IPS-NIHi7 (cell line): Measurements from ENCODE around the gene NDUFA11.

Experiments
- DNase-seq: peaks from one replicate; pipeline ENCODE4 v3.0.0; 2012; ENCODE audit warnings: mixed read lengths; ENCODE audit errors: extremely low spot score

NDUFA11 gene

GRCh38 chr19:5932609-5933262, 29.1 kb upstream of the NDUFA11 start:
- no peak for DNase-seq

DNA sequence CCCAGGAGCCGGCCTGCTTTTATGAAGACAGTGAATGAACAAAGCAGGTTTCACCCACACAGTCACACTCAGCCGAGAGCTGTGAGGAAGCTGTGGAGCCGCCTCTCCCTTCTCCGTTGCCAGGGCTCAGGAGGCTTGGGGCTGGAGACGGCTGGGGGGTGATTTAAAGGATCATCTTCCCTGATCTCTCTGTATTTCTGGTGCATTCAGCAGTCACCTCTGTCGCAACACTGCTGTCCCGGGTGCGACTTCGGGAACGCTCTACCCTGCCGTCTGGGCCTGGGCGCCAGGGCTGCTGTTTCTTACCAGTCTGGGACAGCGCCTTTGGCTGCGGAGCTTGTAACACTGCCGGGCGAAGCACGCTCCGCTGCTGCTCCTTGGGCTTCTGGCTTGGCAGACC, 28.6 kb upstream of the NDUFA11 start:
- no peak for DNase-seq

DNA sequence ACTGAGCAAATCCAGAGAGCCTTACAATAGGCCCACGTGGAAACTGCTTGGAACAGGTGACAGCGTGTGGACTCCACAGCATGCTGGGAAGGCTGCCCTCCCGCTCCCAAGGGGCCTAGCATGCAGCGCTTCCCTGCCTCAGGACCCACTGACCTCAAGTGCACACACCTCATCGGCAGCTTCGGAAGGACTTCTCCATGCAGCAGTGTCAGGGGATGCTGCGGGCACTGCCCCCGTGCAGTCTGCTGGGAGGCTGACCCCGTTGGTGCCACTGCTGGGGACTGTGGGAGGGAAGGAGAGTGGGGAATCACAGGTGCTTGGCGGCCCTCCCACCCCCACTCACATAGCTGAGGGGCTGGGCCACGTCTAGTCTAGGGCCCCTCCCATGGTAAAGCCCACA, 27.7 kb upstream of the NDUFA11 start:
- no peak for DNase-seq

GRCh38 chr19:5929625-5930024, 26.0 kb upstream of the NDUFA11 start:
- peak; percentile 39 for DNase-seq

DNA sequence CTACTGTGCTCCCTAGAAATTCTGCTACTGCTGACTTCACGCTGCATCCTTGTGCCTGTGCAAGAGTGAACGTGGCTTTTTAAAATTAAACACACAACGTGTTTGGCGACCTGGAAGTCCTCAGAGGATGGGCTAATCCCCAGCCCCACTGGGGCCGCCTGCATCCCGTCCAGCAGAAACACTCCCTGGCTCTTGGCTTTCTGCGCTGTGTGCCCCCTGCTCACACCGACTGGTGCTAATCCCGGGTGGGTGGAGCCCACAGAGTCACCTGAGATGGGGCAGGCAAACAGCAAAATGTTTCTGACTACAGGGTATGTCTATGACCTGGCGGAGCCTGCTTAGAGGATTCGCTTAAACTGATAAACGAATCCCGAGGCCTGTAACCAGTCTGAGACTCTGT, 25.6 kb upstream of the NDUFA11 start:
- no peak for DNase-seq

- DNase-seq: no peak
Measured at GRCh38 chr19:5927441-5927821, 23.8 kb upstream of the NDUFA11 start.

DNA sequence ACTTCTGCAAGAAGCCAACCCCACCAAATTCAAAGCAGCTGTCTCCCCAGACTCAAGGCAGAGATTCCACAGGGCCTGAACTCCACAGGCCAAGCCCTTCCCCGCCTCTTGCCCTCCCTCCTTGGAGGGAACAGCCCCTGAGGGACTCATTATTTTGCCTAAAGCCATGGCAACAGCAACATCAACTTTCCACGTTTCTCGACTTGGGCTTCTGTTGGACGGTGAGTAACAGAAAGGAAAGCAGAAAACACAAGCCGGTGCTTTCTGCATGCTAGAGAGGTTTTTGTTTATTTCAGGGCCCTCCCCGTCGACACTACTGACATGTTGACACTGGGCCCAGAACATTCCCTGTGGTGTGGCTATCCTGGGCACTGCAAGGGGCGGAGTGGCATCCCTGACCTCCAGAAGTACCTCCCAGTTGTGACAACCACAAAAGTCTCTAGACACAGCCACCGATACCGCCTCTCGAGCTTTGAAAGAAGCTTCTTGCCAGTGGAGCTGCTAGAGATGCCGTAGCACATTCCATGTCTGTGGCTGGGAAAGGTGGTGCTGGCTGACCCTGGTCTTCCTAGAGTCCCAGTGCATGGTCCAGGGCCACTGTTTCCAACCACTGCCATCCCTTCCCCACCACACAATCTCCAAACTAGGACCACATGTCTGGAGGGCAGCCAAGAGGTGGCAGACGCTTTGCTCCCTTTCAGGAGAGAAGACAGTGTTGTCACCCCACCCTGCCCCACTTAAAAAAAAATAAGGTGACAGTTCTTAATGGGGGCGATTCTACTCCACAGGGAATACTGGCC, 23.3 kb upstream of the NDUFA11 start:
- no peak for DNase-seq

- DNase-seq: no peak
Measured at GRCh38 chr19:5925830-5926427, 22.3 kb upstream of the NDUFA11 start.

GRCh38 chr19:5923356-5923755, 19.8 kb upstream of the NDUFA11 start:
- DNase-seq: no peak

- DNase-seq: no peak
Measured at GRCh38 chr19:5922161-5922545, 18.6 kb upstream of the NDUFA11 start.

GRCh38 chr19:5921516-5922160, 18.0 kb upstream of the NDUFA11 start:
- no peak for DNase-seq

DNA sequence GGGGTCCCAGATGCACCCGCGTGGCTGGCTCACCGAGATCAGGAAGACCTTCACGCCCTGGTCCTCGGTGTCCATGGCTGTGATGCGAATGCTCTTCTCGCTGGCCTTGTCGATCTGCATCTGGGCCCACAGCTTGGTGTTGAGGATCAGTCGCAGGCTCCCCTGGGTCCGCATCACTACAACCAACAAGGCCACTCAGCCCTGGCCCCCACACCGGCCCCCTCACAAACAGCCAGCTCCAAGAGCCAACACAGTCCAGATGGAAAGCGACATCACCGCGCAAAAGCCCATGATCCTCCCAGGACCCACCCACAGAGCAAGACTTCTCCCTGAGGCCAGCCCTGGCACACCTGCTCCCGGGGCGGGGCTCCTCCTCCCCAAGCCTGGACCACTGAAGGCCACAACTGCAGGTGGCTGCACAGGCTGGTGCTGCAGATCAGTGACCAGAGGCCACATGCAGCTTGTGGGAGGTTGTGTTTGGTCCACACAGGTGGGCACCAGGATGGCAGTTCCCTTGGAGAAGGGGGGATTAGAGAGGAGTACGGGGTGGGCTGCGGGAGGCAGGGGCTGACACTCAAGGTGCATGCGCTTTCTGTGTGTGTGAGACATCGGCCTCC, 15.0 kb upstream of the NDUFA11 start:
- DNase-seq: no peak

DNA sequence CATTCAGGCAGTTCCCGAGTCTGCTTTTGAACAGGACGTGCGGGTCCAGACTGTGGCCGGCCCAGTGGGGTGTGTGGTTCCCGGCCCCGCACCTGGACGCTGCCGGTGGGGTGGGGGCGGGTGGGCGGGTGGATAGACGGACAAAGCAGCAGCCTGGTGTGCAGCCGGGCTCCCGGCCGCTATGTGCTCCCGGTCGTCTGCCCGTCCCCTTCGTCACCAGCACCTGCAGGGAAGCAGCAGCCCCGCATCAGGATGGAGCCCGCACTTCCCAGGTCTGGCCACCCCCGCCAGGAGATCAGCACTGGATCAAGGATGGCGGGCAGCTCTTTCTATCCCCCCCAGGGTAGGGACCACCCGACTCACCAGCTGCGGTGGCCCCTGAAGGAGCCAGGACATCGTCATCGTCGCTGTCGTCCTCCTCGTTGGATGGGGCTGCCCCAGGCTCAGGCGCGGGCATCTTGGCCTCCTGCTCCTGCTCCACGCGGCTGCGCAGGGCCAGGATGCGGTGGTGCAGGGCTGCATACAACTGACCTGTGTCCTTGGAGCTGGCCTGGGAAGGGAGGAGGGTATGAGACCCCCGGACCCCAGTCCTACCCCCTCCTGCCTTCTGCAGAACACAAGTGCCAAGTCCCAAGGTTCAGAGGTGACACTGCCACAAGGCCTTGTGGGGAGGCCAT, 14.0 kb upstream of the NDUFA11 start:
- no peak for DNase-seq

DNA sequence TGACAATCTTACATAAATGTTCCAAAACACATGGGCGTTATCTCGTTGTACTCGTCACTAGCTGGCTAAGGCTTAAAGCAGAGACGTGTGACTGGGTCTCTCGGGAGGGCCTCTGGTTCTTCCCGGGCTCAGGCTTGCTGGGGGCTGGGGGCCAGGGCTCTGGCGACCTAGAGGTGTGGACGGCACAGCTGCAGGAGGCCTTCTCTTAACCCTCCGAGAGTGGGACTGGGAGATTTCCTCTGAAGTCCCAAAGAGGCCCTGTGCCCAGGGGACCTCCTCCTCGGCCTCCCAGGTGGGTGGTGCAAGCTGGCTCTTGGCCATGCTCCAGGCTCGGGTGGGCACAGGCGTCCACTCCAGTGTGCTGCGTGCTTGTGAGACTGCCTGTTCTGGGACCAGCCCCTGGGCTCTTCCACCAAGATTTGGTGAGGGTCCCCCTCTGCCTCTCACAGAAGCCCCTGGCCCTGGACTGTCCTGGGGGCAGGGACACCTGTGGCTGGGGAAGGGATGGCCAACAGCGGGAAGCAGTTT, 12.7 kb upstream of the NDUFA11 start:
- DNase-seq: no peak

DNA sequence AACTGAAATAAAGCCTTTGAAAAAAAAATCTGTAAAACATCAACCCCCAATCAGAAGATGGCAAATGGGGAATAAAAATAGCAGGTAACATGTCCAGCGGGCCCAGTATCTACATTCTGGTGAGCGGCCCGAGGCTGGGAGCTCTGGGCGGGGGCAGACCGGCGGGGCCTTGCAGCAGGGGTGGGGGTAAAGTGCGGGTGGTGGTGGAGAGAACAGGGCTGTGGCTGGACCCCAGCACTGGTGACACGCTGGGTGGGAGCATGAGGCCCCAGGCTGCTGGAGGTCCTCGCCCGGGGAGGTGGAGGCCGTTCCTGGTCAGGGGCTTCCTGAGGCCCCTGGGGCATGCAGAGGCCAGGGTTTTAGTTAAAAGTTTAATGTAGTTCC, 12.2 kb upstream of the NDUFA11 start:
- DNase-seq: no peak

- no peak for DNase-seq
Measured at GRCh38 chr19:5914946-5915781, 11.6 kb upstream of the NDUFA11 start.

DNA sequence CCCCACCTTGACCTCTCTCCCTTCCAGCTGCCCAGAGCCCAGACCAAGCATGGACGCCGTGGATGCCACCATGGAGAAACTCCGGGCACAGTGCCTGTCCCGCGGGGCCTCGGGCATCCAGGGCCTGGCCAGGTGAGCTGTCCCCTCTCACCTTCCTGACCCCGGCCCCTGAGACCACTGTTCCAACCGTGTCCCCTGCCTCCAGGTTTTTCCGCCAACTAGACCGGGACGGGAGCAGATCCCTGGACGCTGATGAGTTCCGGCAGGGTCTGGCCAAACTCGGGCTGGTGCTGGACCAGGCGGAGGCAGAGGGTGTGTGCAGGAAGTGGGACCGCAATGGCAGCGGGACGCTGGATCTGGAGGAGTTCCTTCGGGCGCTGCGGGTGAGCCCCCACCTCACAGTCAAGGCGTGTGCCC, 10.8 kb upstream of the NDUFA11 start:
- no peak for DNase-seq

- DNase-seq: no peak
Measured at GRCh38 chr19:5913739-5914357, 10.3 kb upstream of the NDUFA11 start, which contains the start of gene CAPS. Gene CAPS, plus strand, starts transcription at chr19:5914254. Its CDS starts 153 bp downstream, at chr19:5914407.

GRCh38 chr19:5911366-5911765, 7.8 kb upstream of the NDUFA11 start:
- no peak for DNase-seq

- no peak for DNase-seq
Measured at GRCh38 chr19:5910638-5910907, 7.0 kb upstream of the NDUFA11 start.
